ENCODE results near the gene NHSL1.

The NHSL1 gene

GRCh38 chr6:138499303-138500018 is at the start of gene NHSL1:
Gene NHSL1, minus strand, starts transcription at chr6:138499494. Its CDS starts 204 bp downstream, at chr6:138499290.
- peak; percentile 74 for DNase-seq

- DNase-seq, result peak; percentile 63
Measured at GRCh38 chr6:138546733-138547185, 47.5 kb upstream of the NHSL1 start.

GRCh38 chr6:138545621-138545980 is 46.3 kb upstream of the NHSL1 start:
- peak; percentile 83 for DNase-seq

GRCh38 chr6:138544501-138544900 is 45.2 kb upstream of the NHSL1 start:
- DNase-seq, result peak; percentile 77

- no peak for DNase-seq
Measured at GRCh38 chr6:138543657-138544056, 44.4 kb upstream of the NHSL1 start.

- no peak for DNase-seq
Measured at GRCh38 chr6:138541823-138542481, 42.7 kb upstream of the NHSL1 start.

- DNase-seq, result peak; percentile 97
Measured at GRCh38 chr6:138540468-138540867, 41.2 kb upstream of the NHSL1 start.

- no peak for DNase-seq
Measured at GRCh38 chr6:138539876-138540275, 40.6 kb upstream of the NHSL1 start.

- peak; percentile 50 for DNase-seq
Measured at GRCh38 chr6:138538390-138539031, 39.2 kb upstream of the NHSL1 start.

- DNase-seq, result peak; percentile 71
Measured at GRCh38 chr6:138537106-138537505, 37.8 kb upstream of the NHSL1 start.

GRCh38 chr6:138535728-138536455 is 36.6 kb upstream of the NHSL1 start:
- DNase-seq, result no peak

- DNase-seq, result no peak
Measured at GRCh38 chr6:138533667-138534066, 34.4 kb upstream of the NHSL1 start.

- no peak for DNase-seq
Measured at GRCh38 chr6:138531387-138531786, 32.1 kb upstream of the NHSL1 start.

- DNase-seq, result no peak
Measured at GRCh38 chr6:138529478-138529877, 30.2 kb upstream of the NHSL1 start.

GRCh38 chr6:138528956-138529355 is 29.7 kb upstream of the NHSL1 start:
- DNase-seq, result no peak

- DNase-seq, result no peak
Measured at GRCh38 chr6:138528137-138528536, 28.8 kb upstream of the NHSL1 start.

- DNase-seq, result no peak
Measured at GRCh38 chr6:138527411-138528088, 28.3 kb upstream of the NHSL1 start.

- no peak for DNase-seq
Measured at GRCh38 chr6:138526822-138527235, 27.5 kb upstream of the NHSL1 start.

- no peak for DNase-seq
Measured at GRCh38 chr6:138525355-138525754, 26.1 kb upstream of the NHSL1 start.

- no peak for DNase-seq
Measured at GRCh38 chr6:138524526-138524925, 25.2 kb upstream of the NHSL1 start.

- DNase-seq, result peak; percentile 56
Measured at GRCh38 chr6:138523347-138524210, 24.3 kb upstream of the NHSL1 start.

GRCh38 chr6:138522611-138523010 is 23.3 kb upstream of the NHSL1 start:
- no peak for DNase-seq

All from fibroblast of upper back skin (primary cell).